Duodenal mucosa (tissue), 2 donors: ENCODE measurements around the gene SERGEF.

Experiments used
- H3K27ac ChIP-seq: one replicate; pipeline ENCODE4 v1.7.0; 2013; ENCODE audit warnings: low read depth, low read length
- H3K27me3 ChIP-seq, 2 donors: one replicate each; pipeline ENCODE4 v1.7.0; 2013; ENCODE audit warnings: low read length in 2 of 2, control low read depth in 1 of 2; ENCODE audit not compliant: insufficient read depth in 2 of 2, control insufficient read depth in 1 of 2
- H3K36me3 ChIP-seq, 2 donors: one replicate each; pipeline ENCODE4 v1.7.0; 2013; ENCODE audit warnings: low read length in 2 of 2, control low read depth in 1 of 2; ENCODE audit not compliant: insufficient read depth in 2 of 2, control insufficient read depth in 1 of 2
- H3K4me1 ChIP-seq, 2 donors: one replicate each; pipeline ENCODE4 v1.7.0; 2013; ENCODE audit warnings: low read length in 2 of 2, control low read depth in 1 of 2; ENCODE audit not compliant: insufficient read depth in 2 of 2, control insufficient read depth in 1 of 2
- H3K4me3 ChIP-seq, 2 donors: one replicate each; pipeline ENCODE4 v1.7.0; 2013; ENCODE audit warnings: low read length in 2 of 2, low read depth in 1 of 2
- H3K9ac ChIP-seq, 2 donors: one replicate each; pipeline ENCODE4 v1.7.0; 2013; ENCODE audit warnings: low read length in 2 of 2, low read depth in 1 of 2
- H3K9me3 ChIP-seq, 2 donors: one replicate each; pipeline ENCODE4 v1.7.0; 2013; ENCODE audit warnings: low read length in 2 of 2, control low read depth in 1 of 2; ENCODE audit not compliant: control insufficient read depth in 1 of 2

SERGEF gene

GRCh38 chr11:17771841-17772401, 240.9 kb downstream of the SERGEF start:
- Histone ChIP-seq H3K4me1 (peaks cover 14 to 16% of the 10 kb centered on the region in 2 donors), H3K4me3 (no peak overlapping the region), H3K36me3 (no peaks in the 10 kb centered on the region), H3K9ac (no peak overlapping the region), H3K27ac (no peak overlapping the region), H3K9me3 (no peaks in the 10 kb centered on the region), H3K27me3 (no peaks in the 10 kb centered on the region)

GRCh38 chr11:17771415-17771814, 241.4 kb downstream of the SERGEF start:
- Histone ChIP-seq H3K9me3 (no peaks in the 10 kb centered on the region), H3K4me1 (peaks cover 14 to 16% of the 10 kb centered on the region in 2 donors), H3K27ac (no peak overlapping the region), H3K36me3 (no peaks in the 10 kb centered on the region), H3K9ac (no peak overlapping the region), H3K4me3 (no peak overlapping the region), H3K27me3 (no peaks in the 10 kb centered on the region)

GRCh38 chr11:17770917-17771316, 241.9 kb downstream of the SERGEF start:
- peaks cover 14 to 16% of the 10 kb centered on the region in 2 donors for H3K4me1 ChIP-seq

GRCh38 chr11:17770048-17770652, 242.7 kb downstream of the SERGEF start:
- Histone ChIP-seq H3K27ac (no peak overlapping the region), H3K27me3 (no peaks in the 10 kb centered on the region)

More at GRCh38 chr11:17770917-17771316, 241.9 kb downstream of the SERGEF start:
- H3K27me3 ChIP-seq, result no peaks in the 10 kb centered on the region
- no peak overlapping the region for H3K4me3 ChIP-seq
- no peaks in the 10 kb centered on the region for H3K36me3 ChIP-seq
- H3K27ac ChIP-seq, result no peak overlapping the region
- H3K9me3 ChIP-seq, result no peaks in the 10 kb centered on the region
- H3K9ac ChIP-seq, result no peak overlapping the region

GRCh38 chr11:17769218-17769617, 243.6 kb downstream of the SERGEF start:
- no peaks in the 10 kb centered on the region for H3K9me3 ChIP-seq
- H3K4me1 ChIP-seq, result peaks cover 14 to 16% of the 10 kb centered on the region in 2 donors
- no peak overlapping the region for H3K4me3 ChIP-seq
- no peak overlapping the region for H3K9ac ChIP-seq
- no peaks in the 10 kb centered on the region for H3K36me3 ChIP-seq
- H3K27ac ChIP-seq, result no peak overlapping the region
- no peaks in the 10 kb centered on the region for H3K27me3 ChIP-seq

More at GRCh38 chr11:17770048-17770652, 242.7 kb downstream of the SERGEF start:
- Histone ChIP-seq H3K9me3 (no peaks in the 10 kb centered on the region), H3K36me3 (no peaks in the 10 kb centered on the region), H3K9ac (no peak overlapping the region), H3K4me3 (peak overlapping the region in 1 of 2 donors; percentile 36), H3K4me1 (peaks cover 14 to 16% of the 10 kb centered on the region in 2 donors)

- Histone ChIP-seq H3K9ac (no peak overlapping the region), H3K27ac (no peak overlapping the region), H3K4me1 (peaks cover 14 to 16% of the 10 kb centered on the region in 2 donors), H3K27me3 (no peaks in the 10 kb centered on the region), H3K36me3 (no peaks in the 10 kb centered on the region), H3K9me3 (no peaks in the 10 kb centered on the region), H3K4me3 (no peak overlapping the region)
Measured at GRCh38 chr11:17768547-17768946, 244.3 kb downstream of the SERGEF start.

- Histone ChIP-seq H3K4me3 (no peak overlapping the region), H3K9me3 (no peaks in the 10 kb centered on the region), H3K27ac (no peak overlapping the region)
Measured at GRCh38 chr11:17767914-17768313, 244.9 kb downstream of the SERGEF start.

GRCh38 chr11:17767301-17767885, 245.5 kb downstream of the SERGEF start:
- Histone ChIP-seq H3K27me3 (no peaks in the 10 kb centered on the region), H3K36me3 (no peaks in the 10 kb centered on the region), H3K9me3 (no peaks in the 10 kb centered on the region), H3K27ac (no peak overlapping the region), H3K4me3 (no peak overlapping the region), H3K4me1 (peaks cover 14 to 16% of the 10 kb centered on the region in 2 donors), H3K9ac (no peak overlapping the region)

More at GRCh38 chr11:17767914-17768313, 244.9 kb downstream of the SERGEF start:
- Histone ChIP-seq H3K27me3 (no peaks in the 10 kb centered on the region), H3K4me1 (peaks cover 14 to 16% of the 10 kb centered on the region in 2 donors), H3K9ac (no peak overlapping the region), H3K36me3 (no peaks in the 10 kb centered on the region)

- Histone ChIP-seq H3K9ac (no peak overlapping the region), H3K4me1 (peaks cover 14 to 16% of the 10 kb centered on the region in 2 donors), H3K27ac (no peak overlapping the region), H3K4me3 (no peak overlapping the region), H3K36me3 (no peaks in the 10 kb centered on the region), H3K27me3 (no peaks in the 10 kb centered on the region), H3K9me3 (no peaks in the 10 kb centered on the region)
Measured at GRCh38 chr11:17766590-17766989, 246.3 kb downstream of the SERGEF start.

GRCh38 chr11:17766073-17766359, 246.8 kb downstream of the SERGEF start:
- no peaks in the 10 kb centered on the region for H3K27me3 ChIP-seq
- H3K36me3 ChIP-seq, result no peaks in the 10 kb centered on the region
- no peak overlapping the region for H3K4me3 ChIP-seq

More at GRCh38 chr11:17766073-17766359, 246.8 kb downstream of the SERGEF start:
- Histone ChIP-seq H3K9ac (no peak overlapping the region), H3K27ac (no peak overlapping the region), H3K4me1 (peaks cover 13 to 14% of the 10 kb centered on the region in 2 donors), H3K9me3 (no peaks in the 10 kb centered on the region)
